IPS-NIHi7 (cell line): ENCODE results near the gene CHKB.
"Not testable (repeated sequence)": the region's sequence is repeated elsewhere in the genome, so short reads cannot be mapped to it uniquely, and the experiment has no call there.

Experiments
- DNase-seq: peaks from one replicate; pipeline ENCODE4 v3.0.0; 2012; ENCODE audit warnings: mixed read lengths; ENCODE audit errors: extremely low spot score

The CHKB gene

DNA sequence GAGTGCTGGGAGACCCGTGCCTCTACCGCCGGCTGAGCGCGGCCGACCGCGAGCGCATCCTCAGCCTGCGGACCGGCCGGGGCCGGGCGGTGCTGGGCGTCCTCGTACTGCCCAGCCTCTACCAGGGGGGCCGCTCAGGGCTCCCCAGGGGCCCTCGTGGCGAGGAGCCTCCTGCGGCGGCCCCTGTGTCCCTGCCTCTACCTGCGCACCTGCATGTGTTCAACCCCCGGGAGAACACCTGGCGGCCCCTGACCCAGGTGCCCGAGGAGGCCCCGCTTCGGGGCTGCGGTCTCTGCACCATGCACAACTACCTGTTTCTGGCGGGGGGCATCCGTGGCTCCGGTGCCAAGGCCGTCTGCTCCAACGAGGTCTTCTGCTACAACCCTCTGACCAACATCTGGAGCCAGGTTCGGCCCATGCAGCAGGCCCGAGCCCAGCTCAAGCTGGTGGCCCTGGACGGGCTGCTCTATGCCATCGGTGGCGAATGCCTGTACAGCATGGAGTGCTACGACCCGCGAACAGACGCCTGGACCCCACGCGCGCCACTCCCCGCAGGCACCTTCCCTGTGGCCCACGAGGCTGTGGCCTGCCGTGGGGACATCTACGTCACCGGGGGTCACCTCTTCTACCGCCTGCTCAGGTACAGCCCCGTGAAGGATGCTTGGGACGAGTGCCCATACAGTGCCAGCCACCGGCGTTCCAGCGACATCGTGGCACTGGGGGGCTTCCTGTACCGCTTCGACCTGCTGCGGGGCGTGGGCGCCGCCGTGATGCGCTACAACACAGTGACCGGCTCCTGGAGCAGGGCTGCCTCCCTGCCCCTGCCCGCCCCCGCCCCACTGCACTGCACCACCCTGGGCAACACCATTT lies 33.5 kb downstream of the CHKB start:
- no peak for DNase-seq

DNA sequence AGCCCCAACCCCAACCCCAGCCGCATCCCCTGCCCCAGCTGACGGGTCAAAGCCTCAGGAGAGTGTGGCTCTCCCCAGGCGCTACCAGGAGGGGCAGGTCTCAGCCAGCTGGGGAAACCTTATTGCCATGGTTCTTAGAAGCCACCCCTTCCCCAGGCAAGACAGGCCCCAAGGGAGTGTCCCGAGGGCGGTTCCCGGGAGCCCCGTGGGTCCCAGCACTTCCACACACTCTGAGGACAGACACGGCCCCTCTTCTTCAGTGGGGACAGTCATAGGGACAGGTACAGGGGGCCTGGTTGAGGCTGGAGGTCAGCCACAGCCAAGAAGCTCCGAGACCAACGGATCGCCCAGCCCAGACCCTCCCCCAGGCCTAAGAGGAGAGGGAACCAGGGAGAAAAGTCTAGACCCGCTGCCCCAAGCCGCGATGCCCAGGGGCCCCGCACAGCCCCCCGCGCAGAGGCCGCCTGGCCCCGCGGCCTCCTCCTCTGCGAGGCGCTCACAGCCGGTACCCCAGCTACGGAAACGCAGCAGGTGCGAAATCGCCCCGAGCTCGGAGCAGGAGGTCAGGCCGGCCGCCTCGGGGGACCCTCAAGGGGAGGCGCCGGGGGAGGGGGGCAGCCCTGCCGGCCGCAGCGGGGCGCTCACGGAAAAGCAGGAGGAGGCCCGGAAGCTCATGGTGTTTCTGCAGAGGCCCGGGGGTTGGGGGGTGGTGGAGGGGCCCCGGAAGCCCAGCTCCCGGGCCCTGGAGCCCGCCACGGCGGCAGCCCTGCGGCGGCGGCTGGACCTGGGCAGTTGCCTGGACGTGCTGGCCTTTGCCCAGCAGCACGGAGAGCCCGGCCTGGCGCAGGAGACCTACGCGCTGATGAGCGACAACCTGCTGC lies 34.4 kb downstream of the CHKB start:
- DNase-seq = no peak

DNA sequence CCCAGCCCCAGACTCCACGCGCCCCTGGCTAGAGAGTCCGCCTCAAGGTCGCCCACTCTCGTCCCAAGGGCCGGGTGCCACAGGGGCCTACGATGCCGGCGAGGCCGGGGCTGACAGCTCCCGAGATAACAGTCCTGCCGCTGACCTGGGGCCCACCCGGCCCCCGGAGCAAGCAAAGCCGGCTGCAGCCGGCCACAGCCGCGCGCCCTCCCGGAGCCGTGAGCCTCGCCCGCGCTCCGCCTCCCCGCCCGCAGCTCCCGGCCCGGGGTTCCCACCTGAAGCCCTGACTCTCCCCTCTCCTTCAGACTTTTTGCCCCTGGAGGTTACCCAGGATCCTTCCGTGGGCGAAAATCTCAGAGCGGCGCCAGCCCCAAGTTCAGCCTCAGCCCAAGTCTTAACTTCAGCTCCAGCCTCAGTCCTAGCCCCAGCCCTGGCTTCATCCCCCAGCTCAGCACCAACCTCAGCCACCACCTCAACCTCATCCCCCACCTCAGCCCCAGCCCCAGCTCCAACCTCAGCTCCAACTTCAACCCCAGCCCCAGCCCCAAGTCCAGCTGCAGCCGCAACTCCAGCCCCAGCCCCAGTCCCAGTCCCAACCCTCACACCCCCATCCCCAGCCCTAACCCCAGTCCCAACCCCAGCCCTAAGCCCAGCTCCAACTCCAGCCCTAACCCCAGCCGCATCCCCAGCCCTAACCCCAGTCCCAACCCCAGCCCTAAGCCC lies 35.2 kb downstream of the CHKB start:
- DNase-seq = no peak

DNA sequence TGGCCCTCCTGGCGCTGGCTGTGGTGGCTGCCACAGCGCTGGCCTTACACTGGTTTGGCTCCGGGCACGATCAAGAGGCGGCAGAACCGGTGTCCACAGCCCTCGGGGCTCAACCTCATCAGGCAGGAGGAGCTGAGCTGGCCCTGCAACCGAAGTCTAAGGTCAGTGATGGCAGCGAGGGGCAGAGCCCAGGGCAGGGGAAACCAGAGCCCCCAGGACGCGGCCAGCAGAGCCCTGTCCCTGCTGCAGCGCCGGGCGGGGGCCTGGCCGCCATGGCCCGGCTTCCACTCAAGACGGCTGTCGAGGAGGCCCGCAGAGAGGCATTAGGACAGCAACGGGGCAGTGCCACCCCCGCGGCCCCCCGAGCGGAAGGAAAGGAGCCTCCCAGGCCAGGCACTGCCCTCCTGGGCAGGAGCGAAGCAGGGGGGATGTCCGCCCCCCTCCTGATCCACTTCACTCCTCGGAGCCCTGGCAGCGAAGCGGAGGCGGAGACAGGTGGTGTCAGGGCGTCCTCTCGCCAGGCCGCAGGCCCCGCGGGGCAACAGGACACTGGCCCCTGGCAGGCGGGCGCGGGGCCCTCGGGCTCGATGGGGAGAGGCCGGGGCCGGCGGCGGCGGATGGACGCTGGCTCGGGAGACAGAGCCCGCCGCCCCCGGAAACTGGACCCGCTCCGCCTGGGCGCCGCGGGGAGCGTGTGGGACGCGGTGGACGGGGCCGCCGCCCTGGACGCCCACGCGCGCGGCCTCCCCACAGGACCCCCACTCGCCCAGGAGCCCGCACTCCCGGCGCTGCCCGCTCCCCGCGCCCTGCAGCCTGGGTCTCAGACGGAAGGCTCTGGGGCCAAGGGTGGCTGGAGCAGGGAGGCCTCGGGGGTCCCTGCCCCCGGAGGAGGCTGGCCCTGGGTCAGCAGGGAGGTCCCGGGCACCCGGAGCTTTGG lies 36.1 kb downstream of the CHKB start:
- no peak for DNase-seq

DNA sequence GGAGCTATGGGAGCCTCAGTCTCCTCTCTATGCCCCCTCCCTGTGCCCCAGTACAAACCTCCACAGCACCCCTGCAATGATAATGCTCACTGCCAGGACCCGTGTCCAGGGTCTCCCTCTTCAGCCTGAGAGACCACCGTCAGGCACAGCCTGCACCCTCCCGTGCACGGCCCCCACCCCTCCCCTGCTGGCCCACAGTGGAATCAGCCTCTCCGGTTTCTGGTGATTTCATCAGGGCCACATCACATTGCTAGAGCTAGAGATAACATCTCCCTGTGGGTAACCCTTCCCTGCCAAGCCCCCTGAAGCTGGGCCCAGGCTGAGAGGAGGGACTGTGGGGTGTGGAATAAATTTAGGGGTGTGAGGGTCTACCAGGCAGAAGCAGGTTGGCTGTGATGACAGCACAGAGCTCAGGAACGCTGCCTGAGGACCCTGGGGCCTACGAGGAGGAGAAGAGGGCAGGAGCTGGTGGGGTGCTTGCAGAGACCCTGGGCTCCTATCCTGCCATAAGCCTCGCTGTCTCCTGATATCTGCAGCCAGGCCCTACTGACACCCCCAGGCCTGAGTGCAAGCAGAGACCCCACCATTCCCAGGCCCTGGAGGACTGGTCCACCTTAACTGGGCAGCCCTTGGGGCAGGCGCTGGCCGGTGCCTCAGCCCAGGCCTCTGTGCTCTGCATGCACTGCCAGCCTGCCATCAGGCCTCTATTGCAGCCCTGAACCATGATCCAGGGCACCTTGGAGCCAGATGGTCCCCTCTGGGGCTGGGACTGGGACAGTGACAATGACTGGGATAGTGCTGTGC lies 36.9 kb downstream of the CHKB start, which contains the start of gene KLHDC7B:
TSS of gene KLHDC7B (plus strand) at position 378 of the 804 bp plus-strand sequence. CDS start at position 723, 345 bp downstream.
- no peak for DNase-seq

DNA sequence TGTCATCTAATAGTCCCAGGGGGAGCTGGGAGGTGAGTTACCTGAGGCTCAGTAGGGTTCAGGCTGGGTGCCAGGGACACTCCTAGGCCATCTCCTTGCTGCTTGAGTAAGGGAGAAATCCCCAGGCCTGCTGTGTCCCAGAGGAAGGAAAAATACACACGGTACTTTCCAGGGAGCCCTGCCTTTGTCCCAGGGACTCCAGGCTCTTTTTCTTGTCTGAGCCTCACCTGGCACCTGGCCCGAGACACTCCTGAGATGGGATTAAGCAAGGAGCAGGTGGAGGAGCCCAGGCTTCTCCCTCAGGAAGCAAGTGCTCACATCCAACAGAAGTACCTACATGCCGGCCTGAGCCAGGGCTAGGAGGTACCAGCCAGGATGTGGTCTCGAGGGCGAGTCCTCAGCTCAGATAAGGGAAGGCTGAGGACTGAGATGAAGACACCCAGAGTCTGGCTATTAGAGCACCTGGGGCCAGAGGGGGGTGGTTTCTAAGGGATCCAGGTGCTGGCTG lies 37.8 kb downstream of the CHKB start:
- DNase-seq = no peak

DNA sequence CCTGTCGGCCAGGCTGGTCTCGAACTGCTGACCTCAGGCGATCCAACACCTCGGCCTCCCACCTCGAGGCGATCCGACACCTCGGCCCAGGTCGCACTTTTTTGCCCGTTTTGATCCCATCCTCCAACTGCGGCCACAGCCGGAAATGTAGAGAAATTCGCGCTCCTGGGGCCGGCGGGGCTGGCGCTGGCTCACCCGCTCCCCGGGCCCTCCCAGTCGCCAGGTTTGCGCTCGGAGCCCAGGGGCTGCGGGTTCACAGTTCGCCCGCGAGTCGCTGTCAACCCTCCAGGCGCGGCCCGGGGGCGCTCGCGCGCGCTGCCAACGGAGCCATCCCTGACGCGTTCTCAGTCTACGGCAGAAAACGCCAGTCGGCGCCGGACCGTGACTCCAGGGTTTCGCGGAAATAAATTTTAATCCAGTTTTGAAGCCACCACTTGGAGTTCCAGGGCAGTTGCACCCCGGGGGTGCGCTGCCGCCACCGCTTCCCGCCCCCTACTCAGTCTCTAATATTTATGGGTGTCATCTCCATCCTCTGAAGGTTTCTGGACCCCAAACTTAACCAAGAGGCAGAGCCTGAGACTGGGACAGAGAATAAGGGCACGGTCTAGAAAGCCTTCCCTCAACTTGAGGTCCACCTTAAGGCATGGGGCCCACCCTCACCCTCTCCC lies 38.4 kb downstream of the CHKB start:
- peak; percentile 97 for DNase-seq

DNA sequence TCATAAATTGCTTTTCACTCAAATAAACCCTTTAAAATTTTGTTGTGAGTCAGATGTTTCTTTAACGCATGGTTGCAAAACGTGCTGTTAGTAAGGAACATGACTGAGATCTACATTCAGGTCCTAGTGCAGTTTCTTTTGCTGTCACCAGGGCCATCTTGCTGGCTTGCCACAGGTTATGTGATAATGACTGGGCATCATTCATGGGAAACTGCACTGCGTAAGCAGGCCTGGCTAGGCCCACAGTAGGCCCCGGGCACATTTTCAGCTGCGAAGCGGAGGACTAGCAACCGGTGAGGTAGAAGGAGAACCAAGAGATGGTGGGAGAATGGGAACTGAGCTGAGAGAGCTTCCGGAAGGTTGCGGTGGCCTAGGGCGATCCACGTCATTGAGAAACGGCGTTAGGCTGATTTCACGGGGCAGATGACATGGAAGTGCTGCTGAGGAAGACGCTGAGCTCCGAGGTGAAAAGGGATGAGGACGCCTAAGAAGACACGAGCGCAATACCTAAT lies 40.2 kb downstream of the CHKB start:
- DNase-seq = no peak

DNA sequence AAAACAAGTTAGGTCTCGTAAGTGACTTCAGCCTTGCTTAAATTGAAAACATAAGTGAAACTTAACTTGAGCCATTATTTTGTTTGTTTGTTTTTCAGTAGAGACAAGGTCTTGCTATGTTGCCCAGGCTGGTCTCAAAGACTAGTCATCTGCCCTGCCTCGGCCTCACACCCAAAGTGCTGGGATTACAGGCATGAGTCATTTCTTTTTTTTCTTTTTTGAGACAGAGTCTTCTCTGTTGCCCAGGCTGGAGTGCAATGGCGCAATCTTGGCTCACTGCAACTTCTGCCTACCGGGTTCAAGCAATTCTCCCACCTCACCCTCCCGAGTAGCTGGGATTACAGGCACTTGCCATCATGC lies 41.0 kb downstream of the CHKB start:
- DNase-seq = not testable (repeated sequence)

DNA sequence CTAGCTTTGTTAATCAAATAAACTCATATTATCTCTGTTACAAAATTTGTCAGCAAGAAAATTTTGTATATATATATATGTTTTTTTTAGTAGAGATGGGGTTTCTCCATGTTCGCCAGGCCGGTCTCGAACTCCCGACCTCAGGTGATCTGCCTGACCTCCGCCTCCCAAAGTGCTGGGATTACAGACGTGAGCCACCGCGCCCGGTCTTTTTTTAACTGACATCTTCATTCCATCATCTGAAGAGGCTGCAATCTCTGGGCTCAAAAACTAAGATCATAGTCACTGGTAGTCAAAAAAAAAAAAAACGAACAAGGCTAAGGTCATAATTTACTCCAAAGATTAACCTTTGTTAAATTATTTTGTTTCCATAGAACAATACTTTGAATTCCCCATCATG lies 42.3 kb downstream of the CHKB start:
- DNase-seq = no peak

DNA sequence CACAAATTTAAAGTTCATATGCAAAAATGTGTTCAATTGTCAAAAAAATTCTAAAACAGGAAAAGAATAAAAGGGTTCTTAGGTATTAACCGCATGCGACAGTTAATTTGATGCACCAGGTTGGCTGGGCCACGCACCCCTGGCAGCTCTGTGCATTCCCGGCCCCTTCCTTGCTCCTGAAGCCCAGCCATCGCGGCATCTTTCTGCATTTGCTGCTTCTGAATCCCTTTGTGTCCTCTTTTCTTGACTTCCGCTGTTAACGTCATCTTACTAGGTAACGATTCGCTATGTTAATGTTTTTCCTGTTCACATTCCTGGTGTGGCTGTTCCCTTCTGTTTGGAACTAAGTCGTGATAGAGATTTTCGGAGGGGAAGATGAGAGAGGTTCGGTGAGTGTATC lies 44.9 kb downstream of the CHKB start:
- no peak for DNase-seq

DNA sequence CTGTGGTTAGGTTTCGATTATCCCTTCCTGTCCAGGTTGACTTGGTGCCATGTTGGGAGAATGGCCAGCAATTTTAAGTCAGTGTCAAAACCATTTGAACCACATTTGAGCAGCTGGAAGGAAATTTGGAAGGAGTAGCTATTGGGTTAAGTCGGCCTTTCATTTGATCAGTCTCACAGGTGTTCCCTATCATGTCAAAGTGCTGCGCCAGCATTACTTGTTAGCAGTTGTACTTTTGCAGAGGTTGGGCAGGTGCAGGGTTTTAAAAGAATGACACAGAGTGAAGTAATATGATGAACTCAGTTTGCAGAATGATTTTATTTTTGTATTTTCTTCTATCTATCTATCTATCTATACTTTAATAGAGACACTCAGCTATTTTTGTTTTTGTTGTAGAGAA lies 46.4 kb downstream of the CHKB start:
- no peak for DNase-seq

DNA sequence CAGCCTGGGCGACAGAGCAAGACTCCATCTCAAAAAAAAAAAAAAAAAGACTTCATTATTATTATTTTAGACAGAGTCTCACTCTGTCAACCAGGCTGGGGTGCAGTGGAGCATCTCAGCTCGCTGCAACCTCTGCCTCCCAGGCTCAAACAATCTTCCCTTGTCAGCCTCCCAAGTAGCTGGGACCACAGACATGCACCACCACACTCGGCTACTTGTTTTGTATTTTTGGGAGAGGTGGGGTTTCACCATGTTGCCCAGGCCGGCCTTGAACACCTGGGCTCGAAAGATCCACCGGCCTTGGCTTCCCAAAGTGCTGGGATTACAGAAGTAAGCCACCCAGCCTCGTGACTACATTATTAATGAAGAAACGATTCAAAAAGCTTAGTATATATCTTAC lies 47.5 kb downstream of the CHKB start:
- no peak for DNase-seq

DNA sequence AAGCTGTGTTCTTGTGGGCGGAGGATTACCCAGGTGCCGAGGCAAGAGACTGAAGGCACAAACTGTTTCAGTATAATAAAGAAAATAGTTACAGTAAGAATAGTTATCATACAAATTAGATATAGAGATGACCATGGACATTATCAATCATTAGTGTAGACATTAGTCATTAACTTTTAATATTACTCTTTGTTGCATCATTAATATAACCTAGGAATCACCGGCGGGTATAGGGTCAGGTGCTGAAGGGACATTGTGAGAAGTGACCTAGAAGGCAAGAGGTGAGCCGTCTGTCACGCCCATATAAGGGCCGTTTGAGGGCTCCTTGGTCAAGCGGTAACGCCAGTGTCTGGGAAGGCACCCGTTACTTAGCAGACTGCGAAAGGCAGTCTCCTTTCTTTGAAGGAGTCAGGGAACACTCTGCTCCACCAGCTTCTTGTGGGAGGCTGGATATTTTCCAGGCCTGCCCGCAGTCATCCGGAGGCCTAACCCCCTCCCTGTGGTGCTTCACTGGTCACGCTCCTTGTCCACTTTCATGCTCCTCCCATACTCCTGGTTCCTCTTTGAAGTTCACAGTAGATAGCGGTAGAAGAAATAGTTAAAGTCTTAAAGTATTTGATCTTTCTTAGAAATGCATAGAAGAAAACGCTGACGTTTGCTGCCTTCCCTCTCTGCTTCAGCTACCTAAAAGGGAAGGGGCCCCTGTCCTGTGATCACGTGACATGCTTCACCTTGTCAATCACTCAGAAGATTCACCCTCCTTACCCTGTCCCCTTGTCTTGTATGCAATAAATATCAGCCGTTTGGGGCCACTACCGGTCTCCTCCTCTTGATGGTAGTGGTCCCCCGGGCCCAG lies 48.6 kb downstream of the CHKB start:
- not testable (repeated sequence) for DNase-seq

DNA sequence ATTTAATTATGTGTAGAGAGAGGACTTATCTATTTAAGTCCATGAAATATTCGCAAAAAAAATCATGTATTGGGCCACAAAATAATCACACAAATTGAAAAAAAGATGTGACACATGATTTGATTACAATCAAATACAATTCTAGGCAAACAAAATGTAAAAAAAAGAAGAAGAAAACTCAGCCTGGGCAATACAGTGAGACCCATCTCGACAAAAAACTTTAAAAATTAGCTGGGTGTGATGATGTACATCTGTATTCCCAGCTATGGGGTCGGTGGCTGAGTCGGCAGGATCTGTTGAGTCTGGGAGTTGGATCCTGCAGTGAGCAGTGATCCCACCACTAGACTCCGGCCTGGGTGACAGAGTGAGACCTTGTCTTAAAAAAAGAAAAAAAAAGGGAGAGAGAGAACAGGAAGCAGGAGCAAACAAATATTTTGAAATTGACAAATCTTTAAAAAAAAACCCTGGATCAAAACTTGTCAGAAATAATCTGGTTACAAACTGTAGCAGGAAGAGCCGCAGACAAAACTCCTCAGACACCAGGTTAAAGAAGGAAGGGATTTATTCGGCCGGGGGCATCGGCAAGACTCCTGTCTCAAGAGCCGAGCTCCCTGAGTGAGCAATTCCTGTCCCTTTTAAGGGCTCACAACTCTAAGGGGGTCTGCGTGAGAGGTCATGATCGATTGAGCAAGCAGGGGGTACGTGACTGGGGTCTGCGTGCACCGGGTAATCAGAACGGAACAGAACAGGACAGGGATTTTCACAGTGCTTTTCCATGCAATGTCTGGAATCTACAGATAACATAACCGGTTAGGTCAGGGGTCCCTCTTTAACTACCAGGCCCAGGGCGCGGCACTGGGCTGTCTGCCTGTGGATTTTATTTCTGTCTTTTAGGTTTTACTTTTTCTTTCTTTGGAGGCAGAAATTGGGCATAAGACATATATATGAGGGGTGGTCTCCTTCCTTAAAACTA lies 49.5 kb downstream of the CHKB start:
- DNase-seq = no peak

DNA sequence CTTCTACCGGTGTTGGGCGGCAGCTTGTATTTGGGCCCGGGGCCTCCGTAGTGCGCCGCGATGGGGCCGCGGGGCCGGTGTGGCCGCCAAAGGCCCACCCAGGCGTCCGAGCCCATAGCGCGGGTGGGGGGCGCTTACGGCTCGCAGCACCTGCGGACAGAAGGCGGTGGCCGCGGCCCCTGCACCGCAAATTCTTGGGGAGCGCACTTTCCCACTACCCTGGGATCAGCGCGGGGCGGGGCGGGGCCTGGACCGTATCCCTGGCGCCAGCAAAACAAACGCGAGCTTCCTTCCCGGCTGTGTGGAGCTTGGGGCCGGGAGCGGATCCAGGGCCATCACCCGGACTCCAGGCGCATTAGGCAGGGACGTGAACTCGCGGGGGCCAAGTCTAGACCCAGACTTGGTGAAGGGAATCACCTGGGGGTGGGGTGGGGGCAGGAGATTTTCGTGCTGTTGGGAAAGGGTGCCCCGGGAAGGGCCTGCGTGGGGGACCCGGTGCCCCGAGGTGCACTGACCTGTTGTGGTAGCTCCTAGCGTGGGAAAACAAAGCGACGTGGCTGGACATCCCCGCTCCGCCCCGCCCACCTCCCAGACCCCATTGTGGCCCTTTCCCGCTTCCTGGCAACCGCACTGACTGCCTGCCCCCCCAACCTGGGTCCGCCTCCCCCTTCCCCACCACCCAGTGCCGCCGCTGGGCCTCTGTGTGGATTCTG lies 50.5 kb downstream of the CHKB start:
- DNase-seq = peak; percentile 61
